HepG2 (cell line): ENCODE measurements around the gene FBLN7. TPM values are rescaled to one million over a fixed set of nuclear protein-coding genes. Genes with fewer than 3 reads are reported as not detected.

Source experiments
- ATAC-seq: fragments of 200-7000 bp; cut with Tn5 transposase; 3 replicates; pipeline ENCODE4 v1.9.1; 2020; ENCODE audit warnings: mild to moderate bottlenecking, moderate library complexity
- BruUV-seq: library from RNA; stranded (reverse); fragments of 400-500 nt; replicated peaks from 2 replicates; lab custom pipeline; 2021; lab: Mats Ljungman, UMichigan
- CTCF ChIA-PET: fragments of 300-600 bp; formaldehyde crosslinking; extraction: SDS; loops from one replicate; lab custom pipeline; 2021; ENCODE audit warnings: low total read pairs, inconsistent platforms, low intra/inter-chr PET ratio; lab: Yijun Ruan, JAX
- POLR2A ChIA-PET: fragments of 350-600 bp; sonication (Branson Sonifier 250); formaldehyde crosslinking; loops from one replicate; lab custom pipeline; 2020; ENCODE audit warnings: antibody characterized with exemption, inconsistent platforms; lab: Yijun Ruan, JAX
- DNase-seq: peaks from one replicate; pipeline ENCODE4 v3.0.0-alpha.2; 2015; ENCODE audit warnings: low spot score
- FAIRE-seq: peaks from 3 replicates; lab custom pipeline; 2011; peaks lifted over from hg19 to GRCh38; lab: Jason Lieb, UNC
- H2AFZ ChIP-seq: one replicate; pipeline ENCODE4 v1.6.1; 2011; ENCODE audit warnings: low read length, inconsistent platforms
- H3K27ac ChIP-seq: fragments of 300-600 bp; 3 replicates; pipeline ENCODE4 v1.8.0; 2011; ENCODE audit warnings: mixed run types, mild to moderate bottlenecking, mixed read lengths, low read length, inconsistent platforms; ENCODE audit not compliant: insufficient read depth; ENCODE audit errors: extremely low read length
- H3K27me3 ChIP-seq, 2 experiments: fragments of 200-600 bp in 1 of 2; 2 replicates in 1 of 2; 3 replicates in 1 of 2; pipeline versions ENCODE4 v1.6.0 to v1.8.0; 2011; ENCODE audit warnings: low read length in 2 of 2, mild to moderate bottlenecking in 2 of 2, moderate library complexity in 2 of 2, inconsistent platforms in 1 of 2; ENCODE audit not compliant: insufficient read depth in 2 of 2, control insufficient read depth in 1 of 2
- H3K36me3 ChIP-seq, 2 experiments: fragments of 200-600 bp in 1 of 2; replicated peaks in 1 of 2; 2 replicates in 1 of 2; 3 replicates in 1 of 2; pipeline versions ENCODE4 v1.5.1 to v1.8.0; 2011; ENCODE audit warnings: low read length in 2 of 2, inconsistent platforms in 1 of 2; ENCODE audit not compliant: insufficient read depth in 2 of 2, control insufficient read depth in 1 of 2
- H3K4me1 ChIP-seq: 2 replicates; pipeline ENCODE4 v1.5.1; 2012; ENCODE audit warnings: low read length, inconsistent platforms; ENCODE audit not compliant: insufficient read depth
- H3K4me2 ChIP-seq: 2 replicates; pipeline ENCODE4 v1.6.0; 2011; ENCODE audit warnings: low read depth, low read length, inconsistent platforms
- H3K4me3 ChIP-seq, 3 experiments: fragments of 200-600 bp in 1 of 3; sonication (generic), shearing (Covaris generic) in 1 of 3; replicated peaks in 1 of 3; 2 replicates each; pipeline ENCODE4 v1.5.1; 2011 to 2016; ENCODE audit warnings: low read length in 3 of 3, inconsistent platforms in 2 of 3, low read depth in 2 of 3, mild to moderate bottlenecking in 2 of 3, control low read depth in 1 of 3, mixed read lengths in 1 of 3; ENCODE audit not compliant: insufficient read depth in 1 of 3
- H3K79me2 ChIP-seq: one replicate; pipeline ENCODE4 v1.6.1; 2011; ENCODE audit warnings: low read length, inconsistent platforms; ENCODE audit not compliant: insufficient read depth
- H3K9ac ChIP-seq: 2 replicates; pipeline ENCODE4 v1.6.0; 2011; ENCODE audit warnings: mild to moderate bottlenecking, low read depth, low read length, inconsistent platforms; ENCODE audit not compliant: insufficient read depth
- H3K9me3 ChIP-seq: 2 replicates; pipeline ENCODE4 v1.5.1; 2012; ENCODE audit warnings: mild to moderate bottlenecking, low read length
- H4K20me1 ChIP-seq: 2 replicates; pipeline ENCODE4 v1.6.0; 2011; ENCODE audit warnings: inconsistent platforms, mild to moderate bottlenecking, low read length, moderate library complexity; ENCODE audit not compliant: insufficient read depth
- ATAD3A ChIP-seq: sonication (generic); formaldehyde crosslinking; IDR thresholded peaks from 2 replicates; pipeline ENCODE4 v1.4.0; 2020; ENCODE audit warnings: missing genetic modification reagents
- ETV5 ChIP-seq: IDR thresholded peaks from 2 replicates; pipeline ENCODE4 v1.6.1; 2018; ENCODE audit warnings: missing biosample characterization, missing genetic modification reagents, inconsistent platforms, borderline replicate concordance
- FIP1L1 ChIP-seq: fragments of 200-400 bp; formaldehyde crosslinking; IDR thresholded peaks from 2 replicates; pipeline ENCODE4 v1.6.1; 2018; ENCODE audit warnings: low read depth, mild to moderate bottlenecking, low read length, moderate library complexity, borderline replicate concordance; ENCODE audit not compliant: insufficient read depth
- IKZF4 ChIP-seq: sonication (generic); formaldehyde crosslinking; IDR thresholded peaks from 2 replicates; pipeline ENCODE4 v1.5.1; 2020; ENCODE audit warnings: borderline replicate concordance, mild to moderate bottlenecking, low read depth, missing genetic modification reagents; ENCODE audit errors: not compliant biosample characterization
- IRX3 ChIP-seq: sonication (generic); formaldehyde crosslinking; IDR thresholded peaks from 2 replicates; pipeline ENCODE4 v1.8.1; 2023; ENCODE audit warnings: mild to moderate bottlenecking, low read depth, missing genetic modification reagents, borderline replicate concordance
- MEF2D ChIP-seq: sonication (generic); formaldehyde crosslinking; IDR thresholded peaks from 2 replicates; pipeline ENCODE4 v1.5.1; 2020; ENCODE audit warnings: mild to moderate bottlenecking, missing genetic modification reagents
- NAIF1 ChIP-seq: sonication (generic); formaldehyde crosslinking; IDR thresholded peaks from 2 replicates; pipeline ENCODE4 v1.5.0; 2020; ENCODE audit warnings: mild to moderate bottlenecking, missing genetic modification reagents, borderline replicate concordance
- REPIN1 ChIP-seq: sonication (generic); formaldehyde crosslinking; IDR thresholded peaks from 2 replicates; pipeline ENCODE4 v1.8.0; 2022; ENCODE audit warnings: missing genetic modification reagents, low read depth, mild to moderate bottlenecking, borderline replicate concordance
- REST ChIP-seq, 2 experiments: IDR thresholded peaks; 2 replicates each; pipeline ENCODE4 v1.6.1; 2011 to 2012; ENCODE audit warnings: low read length in 2 of 2, borderline replicate concordance in 1 of 2, low read depth in 1 of 2, mild to moderate bottlenecking in 1 of 2, moderate library complexity in 1 of 2
- RNF2 ChIP-seq: fragments of 450-650 bp; conservative IDR thresholded peaks from 2 replicates; pipeline ENCODE4 v1.6.1; 2016; ENCODE audit warnings: low read depth
- SP2 ChIP-seq: sonication (generic); formaldehyde crosslinking; IDR thresholded peaks from 2 replicates; pipeline ENCODE4 v1.5.1; 2020; ENCODE audit warnings: mild to moderate bottlenecking, missing genetic modification reagents
- ZNF546 ChIP-seq: sonication (generic); formaldehyde crosslinking; conservative IDR thresholded peaks from 2 replicates; pipeline ENCODE4 v1.8.1; 2023; ENCODE audit warnings: mild to moderate bottlenecking, missing genetic modification reagents
- ZNF644 ChIP-seq: IDR thresholded peaks from 2 replicates; pipeline ENCODE4 v1.6.1; 2016; ENCODE audit warnings: low read depth
- ZNF7 ChIP-seq: IDR thresholded peaks from 2 replicates; pipeline ENCODE4 v1.6.1; 2016; ENCODE audit warnings: missing biosample characterization, missing genetic modification reagents
- ZNF713 ChIP-seq: sonication (generic); formaldehyde crosslinking; IDR thresholded peaks from 2 replicates; pipeline ENCODE4 v1.4.0; 2020; ENCODE audit warnings: mild to moderate bottlenecking, missing genetic modification reagents
- ZNF878 ChIP-seq: sonication (generic); formaldehyde crosslinking; IDR thresholded peaks from 2 replicates; pipeline ENCODE4 v1.8.1; 2023; ENCODE audit warnings: mild to moderate bottlenecking, missing genetic modification reagents, moderate library complexity
- WGBS: methylation state at CpG from one replicate; pipeline ENCODE4 v1.1.6; 2017; ENCODE audit warnings: low lambda C conversion rate; 5-methylcytosine and 5-hydroxymethylcytosine counted together
- in situ Hi-C: cut with HindIII; loops from 2 replicates; pipeline ENCODE4 v1.10.0; 2017; ENCODE audit warnings: low pct_unique_long_range_greater_than_20kb; ENCODE audit not compliant: extremely low pct_ligation_motif_present
- intact Hi-C: fragments of 100-400 bp; cut with micrococcal nuclease; formaldehyde crosslinking; loops from one replicate; pipeline ENCODE4 v1.10.0; 2022; ENCODE audit not compliant: unreplicated experiment
- polyA plus RNA-seq, 8 experiments: library from polyadenylated mRNA; depleted of rRNA in 3 of 8; stranded (reverse) in 7 of 8; unstranded in 1 of 8; fragments of >200 nt; fragmentation: Illumina TruSeq in 4 of 8; extraction: Trizol in 4 of 8; gene quantifications; 2 replicates each; pipeline versions ENCODE4 v1.2.1 to v1.2.3, GENCODE V29; 2011 to 2016; ENCODE audit warnings: low read depth in 4 of 8, missing spikeins in 1 of 8, mixed read lengths in 1 of 8; ENCODE audit not compliant: insufficient read depth in 1 of 8
- total RNA-seq, 5 experiments: library from RNA; depleted of rRNA; stranded (reverse); fragments of >200 nt; fragmentation: Illumina TruSeq; extraction: Trizol; gene quantifications; 2 replicates each; pipeline ENCODE4 v1.2.3, GENCODE V29; 2016; ENCODE audit warnings: low read depth in 1 of 5

FBLN7 gene
- total and polyA plus RNA-seq, 2 of the 13 experiments (the other 11 are each of a cell fraction or from before 2014, with no cell fraction given): 1.4 to 2.3 TPM

- intact Hi-C loops: loop anchor here (1.0 kb wide), 1 partner anchor 69 kb away; no protein-coding TSS in a partner anchor
- Histone ChIP-seq H3K4me2 (no peak overlapping the region), H2AFZ (no peak overlapping the region), H3K27me3 (no peaks in the 10 kb centered on the region), H3K4me1 (no peaks in the 10 kb centered on the region), H3K27ac (no peak overlapping the region), H3K9ac (no peak overlapping the region), H3K36me3 (peaks cover 6 to 7% of the 10 kb centered on the region in 2 experiments), H4K20me1 (no peaks in the 10 kb centered on the region), H3K4me3 (no peak overlapping the region), H3K9me3 (no peaks in the 10 kb centered on the region), H3K79me2 (no peaks in the 10 kb centered on the region)
- FAIRE-seq (no peak), ATAC-seq (peak; percentile 85), DNase-seq (peak; percentile 18)
- in situ Hi-C loops: no loop called here
- WGBS: 92% methylated on average over 4 of the region's 4 CpGs
- TF ChIP-seq REPIN1 (CRISPR knock-in tag) (no peak), ZNF7 (no peak), ZNF713 (CRISPR knock-in tag) (no peak), ZNF546 (CRISPR knock-in tag) (no peak), ETV5 (CRISPR knock-in tag) (no peak), MEF2D (CRISPR knock-in tag) (no peak), IRX3 (CRISPR knock-in tag) (no peak), REST (IDR thresholded peaks at IDR 0.05; ENCODE audit: borderline replicate concordance in 1 of 2, low read depth in 1 of 2, low read length in 2 of 2) (no peak), RNF2 (no peak), ATAD3A (CRISPR knock-in tag) (no peak), FIP1L1 (no peak), ZNF644 (CRISPR knock-in tag) (no peak), NAIF1 (CRISPR knock-in tag) (no peak), SP2 (no peak), ZNF878 (CRISPR knock-in tag) (no peak), IKZF4 (CRISPR knock-in tag) (no peak)
- ChIA-PET CTCF (no interaction called here), POLR2A (no interaction called here)
- no TSS peak for BruUV-seq
Observed at GRCh38 chr2:112118148-112118547, 20.0 kb upstream of the FBLN7 start.
